Sigmoid colon (tissue), 7 donors: Measurements from ENCODE around the gene CRYBG1. TPM values are rescaled to one million over a fixed set of nuclear protein-coding genes. Genes with fewer than 3 reads are reported as not detected.
A peak's percentile ranks its signal among the peaks of the same experiment; 100 is the strongest.

ENCODE experiments used
- DNase-seq: peaks from one replicate; pipeline ENCODE4 v3.0.0-alpha.2; 2019
- H3K27ac ChIP-seq, 4 donors: fragments of 200-600 bp; sonication (generic); one replicate each; pipeline ENCODE4 v1.5.1; 2016 to 2019; ENCODE audit warnings: mild to moderate bottlenecking in 1 of 4
- H3K27me3 ChIP-seq, 3 donors: fragments of 200-600 bp; sonication (generic); one replicate each; pipeline ENCODE4 v1.5.1; 2019; ENCODE audit warnings: mild to moderate bottlenecking in 1 of 3
- H3K36me3 ChIP-seq, 4 donors: fragments of 200-600 bp; sonication (generic); one replicate each; pipeline ENCODE4 v1.5.1; 2016 to 2019
- H3K4me1 ChIP-seq, 4 donors: fragments of 200-600 bp; sonication (generic); one replicate each; pipeline ENCODE4 v1.5.1; 2017 to 2019
- H3K4me3 ChIP-seq, 4 donors: fragments of 200-600 bp; sonication (generic); one replicate each; pipeline ENCODE4 v1.5.1; 2017 to 2019; ENCODE audit warnings: mild to moderate bottlenecking in 2 of 4, moderate library complexity in 1 of 4
- H3K9me3 ChIP-seq, 4 donors: fragments of 200-600 bp in 3 of 4; sonication (generic) in 3 of 4; one replicate each; pipeline versions ENCODE4 v1.5.1 to v1.6.1; 2013 to 2019
- EP300 ChIP-seq, 4 donors: sonication (generic); formaldehyde crosslinking; IDR thresholded peaks; one replicate each; pipeline ENCODE4 v1.6.1; 2017; ENCODE audit warnings: antibody characterized with exemption in 4 of 4
- POLR2A ChIP-seq, 2 donors: fragments of 450-650 bp; IDR thresholded peaks; one replicate each; pipeline ENCODE4 v1.6.1; 2016; ENCODE audit warnings: antibody characterized with exemption in 2 of 2, mild to moderate bottlenecking in 2 of 2, moderate library complexity in 2 of 2
- POLR2AphosphoS5 ChIP-seq, 4 donors: sonication (generic); formaldehyde crosslinking; IDR thresholded peaks; one replicate each; pipeline ENCODE4 v1.6.1; 2017; ENCODE audit warnings: antibody characterized with exemption in 4 of 4
- WGBS, 2 donors: extraction: QIAGEN DNeasy Blood & Tissue Kit; methylation state at CpG; one replicate each; pipeline ENCODE4 v1.1.7; 2013; 5-methylcytosine and 5-hydroxymethylcytosine counted together
- intact Hi-C: fragments of 100-400 bp; cut with DNase I; formaldehyde crosslinking; loops from one replicate; pipeline ENCODE4 v1.15.1; 2023
- polyA plus RNA-seq, 3 donors: library from polyadenylated mRNA; stranded (reverse); fragments of 200-250 nt; gene quantifications; one replicate each; pipeline ENCODE4 v1.2.3, GENCODE V29; 2013
- total RNA-seq, 4 donors: library from RNA; depleted of rRNA; stranded (reverse); fragments of >200 nt; gene quantifications; one replicate each; pipeline ENCODE4 v1.1.0, GENCODE V29; 2016
- TF ChIP-seq, protein P1 (sequence below), 4 experiments: fragments of 450-650 bp in 3 of 4; fragments of 200-600 bp in 1 of 4; IDR thresholded peaks; one replicate each; pipeline ENCODE4 v1.5.1; 2016 to 2019; ENCODE audit warnings: antibody characterized with exemption in 4 of 4, mild to moderate bottlenecking in 3 of 4, moderate library complexity in 2 of 4
- donor health status: healthy with polysubstance abuse.
- donor health status: Bipolar disorder and iron deficiency.
- donor health status: healthy.

Gene CRYBG1
- total and polyA plus RNA-seq, 7 donors, result 5.8 to 26.5 (median 10.2) TPM

DNA sequence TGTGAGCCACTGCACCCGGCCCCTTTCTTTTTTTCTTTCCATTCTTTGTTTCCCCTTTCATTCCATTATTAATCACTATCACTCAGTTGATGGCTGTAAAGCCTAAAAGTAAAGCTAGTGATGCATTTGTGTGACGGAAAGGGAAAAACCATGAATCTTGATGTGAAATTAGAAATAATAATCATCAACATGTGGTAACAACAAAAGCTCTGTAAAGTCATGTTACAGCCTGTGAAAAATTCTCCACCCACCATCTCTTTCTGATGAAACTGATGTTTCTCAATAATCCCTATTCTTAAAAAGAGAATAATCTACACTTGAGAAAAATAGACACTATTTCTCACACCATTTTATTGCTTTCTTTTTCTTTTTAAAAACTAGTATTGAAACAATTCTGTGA lies 80.0 kb downstream of the CRYBG1 start:
- 79 to 83% methylated on average over 2 of the region's 2 CpGs for WGBS, 2 donors
- TF ChIP-seq, protein P1, sequence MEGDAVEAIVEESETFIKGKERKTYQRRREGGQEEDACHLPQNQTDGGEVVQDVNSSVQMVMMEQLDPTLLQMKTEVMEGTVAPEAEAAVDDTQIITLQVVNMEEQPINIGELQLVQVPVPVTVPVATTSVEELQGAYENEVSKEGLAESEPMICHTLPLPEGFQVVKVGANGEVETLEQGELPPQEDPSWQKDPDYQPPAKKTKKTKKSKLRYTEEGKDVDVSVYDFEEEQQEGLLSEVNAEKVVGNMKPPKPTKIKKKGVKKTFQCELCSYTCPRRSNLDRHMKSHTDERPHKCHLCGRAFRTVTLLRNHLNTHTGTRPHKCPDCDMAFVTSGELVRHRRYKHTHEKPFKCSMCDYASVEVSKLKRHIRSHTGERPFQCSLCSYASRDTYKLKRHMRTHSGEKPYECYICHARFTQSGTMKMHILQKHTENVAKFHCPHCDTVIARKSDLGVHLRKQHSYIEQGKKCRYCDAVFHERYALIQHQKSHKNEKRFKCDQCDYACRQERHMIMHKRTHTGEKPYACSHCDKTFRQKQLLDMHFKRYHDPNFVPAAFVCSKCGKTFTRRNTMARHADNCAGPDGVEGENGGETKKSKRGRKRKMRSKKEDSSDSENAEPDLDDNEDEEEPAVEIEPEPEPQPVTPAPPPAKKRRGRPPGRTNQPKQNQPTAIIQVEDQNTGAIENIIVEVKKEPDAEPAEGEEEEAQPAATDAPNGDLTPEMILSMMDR (IDR thresholded peaks at IDR 0.05), result no peak
- TF ChIP-seq POLR2A (IDR thresholded peaks at IDR 0.05), result no peak
- TF ChIP-seq EP300 (IDR thresholded peaks at IDR 0.05), result no peak
- no peak for TF ChIP-seq POLR2AphosphoS5 (IDR thresholded peaks at IDR 0.05)
- intact Hi-C loops, result no loop called here

DNA sequence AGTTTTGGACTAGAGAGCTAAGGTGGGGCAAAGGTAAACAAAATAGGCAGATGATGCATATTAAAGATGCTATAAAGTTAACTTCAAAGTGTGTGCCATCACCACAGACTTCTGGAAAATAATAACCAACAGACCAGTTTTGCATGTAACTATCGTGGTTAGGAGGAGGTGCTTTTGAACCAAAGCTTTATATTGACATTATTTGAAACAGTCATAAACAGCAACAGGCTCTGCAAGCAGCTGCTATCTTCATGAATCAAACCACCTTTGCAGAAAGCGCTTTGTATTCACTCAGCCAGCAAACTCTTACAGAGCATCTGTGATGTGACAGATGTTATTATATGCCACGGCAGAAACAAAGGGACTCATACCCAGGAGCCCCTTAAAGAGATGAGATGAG lies 81.9 kb downstream of the CRYBG1 start:
- 13 to 39% methylated on average over 3 of the region's 3 CpGs for WGBS, 2 donors
- H3K36me3 ChIP-seq, result no peaks in the 10 kb centered on the region
- no peak for DNase-seq
- H3K27ac ChIP-seq, result no peak overlapping the region
- H3K4me3 ChIP-seq, result no peak overlapping the region
- H3K4me1 ChIP-seq, result no peaks in the 10 kb centered on the region
- H3K27me3 ChIP-seq, result peaks cover 0 to 3% (median 0%) of the 10 kb centered on the region in 3 donors
- TF ChIP-seq POLR2AphosphoS5 (IDR thresholded peaks at IDR 0.05) (no peak), POLR2A (IDR thresholded peaks at IDR 0.05) (no peak), EP300 (IDR thresholded peaks at IDR 0.05) (no peak)
- TF ChIP-seq, protein P1 (IDR thresholded peaks at IDR 0.05), result no peak
- intact Hi-C loops, result no loop called here
- H3K9me3 ChIP-seq, result no peaks in the 10 kb centered on the region

More for the DNA sequence above, 80.0 kb downstream of the CRYBG1 start:
- no peaks in the 10 kb centered on the region for H3K4me1 ChIP-seq
- H3K9me3 ChIP-seq, result no peaks in the 10 kb centered on the region
- no peak overlapping the region for H3K4me3 ChIP-seq
- peaks cover 0 to 3% (median 0%) of the 10 kb centered on the region in 3 donors for H3K27me3 ChIP-seq
- H3K36me3 ChIP-seq, result no peaks in the 10 kb centered on the region
- DNase-seq, result no peak
- H3K27ac ChIP-seq, result no peak overlapping the region

DNA sequence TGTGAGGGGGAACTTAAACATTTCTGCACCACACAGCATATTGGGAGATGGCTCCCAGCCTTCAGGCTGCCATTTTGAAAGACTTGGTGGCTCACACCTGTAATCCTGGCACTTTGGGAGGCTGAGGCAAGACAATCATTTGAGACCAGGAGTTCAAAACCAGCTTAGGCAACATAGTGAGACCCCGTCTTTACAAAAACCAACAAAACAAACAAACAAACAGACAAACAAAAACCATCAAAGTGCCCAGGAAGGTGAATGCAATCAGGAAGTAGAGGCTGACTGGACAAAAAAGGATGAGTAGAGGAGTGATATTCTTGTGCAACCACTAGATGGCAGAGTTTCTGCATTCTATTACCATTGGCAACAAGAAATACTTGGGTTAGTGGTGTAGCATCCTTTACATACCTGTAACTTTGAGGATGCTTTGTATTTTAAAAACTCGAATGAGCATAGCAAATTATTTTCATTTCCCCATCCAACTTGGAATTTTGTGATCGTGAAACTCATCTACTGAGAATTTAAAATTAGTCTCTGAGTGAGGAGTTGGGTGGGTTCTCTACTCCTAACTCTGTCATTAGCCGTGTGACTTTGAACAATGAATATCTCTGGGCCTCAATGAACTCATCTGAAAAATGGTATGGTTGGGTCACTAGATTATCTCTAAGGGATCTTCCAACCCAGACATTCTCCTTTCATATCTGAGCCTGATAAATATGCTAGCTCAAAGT lies 84.4 kb downstream of the CRYBG1 start:
- TF ChIP-seq POLR2A (IDR thresholded peaks at IDR 0.05) (no peak), POLR2AphosphoS5 (IDR thresholded peaks at IDR 0.05) (no peak), EP300 (IDR thresholded peaks at IDR 0.05) (no peak)
- TF ChIP-seq, protein P1 (IDR thresholded peaks at IDR 0.05), result peak; percentile 62 to 77 (median 68)
- no peaks in the 10 kb centered on the region for H3K4me1 ChIP-seq
- H3K9me3 ChIP-seq, result no peaks in the 10 kb centered on the region
- H3K36me3 ChIP-seq, result no peaks in the 10 kb centered on the region
- no peak for DNase-seq
- no peaks in the 10 kb centered on the region for H3K27me3 ChIP-seq
- WGBS, 2 donors, result 2 to 41% methylated on average over 4 of the region's 4 CpGs
- intact Hi-C loops, result loop anchor here (2.0 to 5.0 kb wide), 2 partner anchors 108 to 122 kb away; no protein-coding TSS in a partner anchor
- no peak overlapping the region for H3K27ac ChIP-seq
- H3K4me3 ChIP-seq, result no peak overlapping the region

- TF ChIP-seq POLR2AphosphoS5 (IDR thresholded peaks at IDR 0.05) (no peak), POLR2A (IDR thresholded peaks at IDR 0.05) (no peak), EP300 (IDR thresholded peaks at IDR 0.05) (no peak)
- TF ChIP-seq, protein P1 (IDR thresholded peaks at IDR 0.05), result no peak
- DNase-seq, result no peak
- Histone ChIP-seq H3K36me3 (no peaks in the 10 kb centered on the region), H3K27me3 (no peaks in the 10 kb centered on the region), H3K4me1 (no peaks in the 10 kb centered on the region), H3K4me3 (no peak overlapping the region), H3K27ac (no peak overlapping the region), H3K9me3 (no peaks in the 10 kb centered on the region)
- intact Hi-C loops, result loop anchor here (2.0 to 5.0 kb wide), 2 partner anchors 108 to 121 kb away; no protein-coding TSS in a partner anchor
Observed at GRCh38 chr6:106445508-106445878, 85.0 kb downstream of the CRYBG1 start.
